IPS-15b (cell line): ENCODE measurements around the gene KCNIP4.

Experiments
- H3K27me3 ChIP-seq: one replicate; pipeline ENCODE4 v1.6.1; 2013; ENCODE audit warnings: low read length; ENCODE audit not compliant: control insufficient read depth, insufficient read depth
- H3K36me3 ChIP-seq: one replicate; pipeline ENCODE4 v1.6.1; 2013; ENCODE audit warnings: low read length; ENCODE audit not compliant: control insufficient read depth, insufficient read depth
- H3K4me1 ChIP-seq: one replicate; pipeline ENCODE4 v1.6.1; 2013; ENCODE audit warnings: mild to moderate bottlenecking, low read length; ENCODE audit not compliant: control insufficient read depth, insufficient read depth
- H3K4me3 ChIP-seq: one replicate; pipeline ENCODE4 v1.5.1; 2013; ENCODE audit warnings: low read depth, low read length
- H3K9ac ChIP-seq: one replicate; pipeline ENCODE4 v1.6.1; 2013; ENCODE audit warnings: low read depth, mild to moderate bottlenecking, low read length
- H3K9me3 ChIP-seq: one replicate; pipeline ENCODE4 v1.6.1; 2013; ENCODE audit warnings: mild to moderate bottlenecking, low read length; ENCODE audit not compliant: control insufficient read depth, insufficient read depth

The KCNIP4 gene

DNA sequence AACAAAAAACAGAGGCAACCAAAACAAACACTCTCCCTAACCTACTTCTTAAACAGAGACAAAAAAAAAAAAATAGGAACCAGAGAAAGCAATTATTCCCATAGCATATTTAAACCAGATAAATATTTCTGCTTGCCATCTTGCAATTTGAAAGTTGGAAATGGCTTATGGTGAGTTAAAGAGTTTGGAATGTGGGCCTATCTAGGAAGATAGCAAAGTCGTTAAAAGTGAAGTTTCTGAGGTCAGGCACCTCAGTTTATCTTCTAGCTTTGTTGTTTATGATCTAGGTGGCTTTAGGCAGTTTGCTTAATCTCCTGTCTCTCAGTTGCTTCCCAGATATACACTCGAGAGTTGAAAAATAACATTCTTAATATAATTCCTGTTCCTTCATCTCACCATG, 284.2 kb downstream of the KCNIP4 start:
- Histone ChIP-seq H3K9me3 (no peaks in the 10 kb centered on the region), H3K36me3 (no peaks in the 10 kb centered on the region), H3K4me3 (no peak overlapping the region), H3K9ac (no peak overlapping the region), H3K4me1 (no peaks in the 10 kb centered on the region), H3K27me3 (no peaks in the 10 kb centered on the region)

DNA sequence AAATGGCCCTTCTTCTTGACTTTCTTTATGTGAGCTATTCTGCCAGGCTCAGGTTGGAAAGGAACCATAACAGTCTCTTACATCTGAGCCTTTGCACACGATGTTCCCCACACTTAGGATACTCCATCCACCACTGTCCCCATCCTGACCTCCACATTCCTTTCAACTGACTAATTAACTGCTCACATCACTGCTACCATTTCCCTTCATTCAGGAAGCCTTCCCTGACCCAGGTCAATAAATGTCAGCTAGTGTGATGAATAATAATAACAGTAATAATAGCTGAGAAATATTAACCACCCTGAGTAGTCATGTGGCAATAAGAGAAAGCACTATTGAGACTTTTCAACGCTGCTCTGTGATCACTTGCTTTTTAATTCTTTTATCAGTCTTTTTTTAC, 291.7 kb downstream of the KCNIP4 start:
- Histone ChIP-seq H3K9me3 (no peaks in the 10 kb centered on the region), H3K9ac (no peak overlapping the region), H3K4me3 (no peak overlapping the region), H3K4me1 (no peaks in the 10 kb centered on the region), H3K27me3 (no peaks in the 10 kb centered on the region), H3K36me3 (no peaks in the 10 kb centered on the region)

DNA sequence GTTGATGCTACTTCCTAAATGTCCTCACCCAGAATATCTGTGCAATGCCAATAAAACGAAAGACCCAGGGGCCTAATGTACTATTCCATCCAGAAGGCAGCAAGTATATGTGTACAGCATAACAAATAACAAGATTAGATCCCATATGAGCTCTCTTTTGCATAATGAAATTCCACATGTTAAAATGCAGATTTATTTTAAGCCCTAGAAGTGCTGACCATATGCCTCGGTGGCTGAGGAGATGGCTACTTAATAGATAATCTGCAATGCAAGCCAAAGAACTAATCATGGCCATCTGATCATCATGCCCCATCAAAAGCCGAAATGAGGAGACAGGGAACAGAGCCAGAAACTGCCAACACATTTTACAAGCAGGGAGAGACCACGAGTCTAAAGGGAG, 293.5 kb downstream of the KCNIP4 start:
- Histone ChIP-seq H3K36me3 (no peaks in the 10 kb centered on the region), H3K27me3 (no peaks in the 10 kb centered on the region), H3K4me1 (no peaks in the 10 kb centered on the region), H3K9me3 (no peaks in the 10 kb centered on the region), H3K4me3 (no peak overlapping the region), H3K9ac (no peak overlapping the region)

DNA sequence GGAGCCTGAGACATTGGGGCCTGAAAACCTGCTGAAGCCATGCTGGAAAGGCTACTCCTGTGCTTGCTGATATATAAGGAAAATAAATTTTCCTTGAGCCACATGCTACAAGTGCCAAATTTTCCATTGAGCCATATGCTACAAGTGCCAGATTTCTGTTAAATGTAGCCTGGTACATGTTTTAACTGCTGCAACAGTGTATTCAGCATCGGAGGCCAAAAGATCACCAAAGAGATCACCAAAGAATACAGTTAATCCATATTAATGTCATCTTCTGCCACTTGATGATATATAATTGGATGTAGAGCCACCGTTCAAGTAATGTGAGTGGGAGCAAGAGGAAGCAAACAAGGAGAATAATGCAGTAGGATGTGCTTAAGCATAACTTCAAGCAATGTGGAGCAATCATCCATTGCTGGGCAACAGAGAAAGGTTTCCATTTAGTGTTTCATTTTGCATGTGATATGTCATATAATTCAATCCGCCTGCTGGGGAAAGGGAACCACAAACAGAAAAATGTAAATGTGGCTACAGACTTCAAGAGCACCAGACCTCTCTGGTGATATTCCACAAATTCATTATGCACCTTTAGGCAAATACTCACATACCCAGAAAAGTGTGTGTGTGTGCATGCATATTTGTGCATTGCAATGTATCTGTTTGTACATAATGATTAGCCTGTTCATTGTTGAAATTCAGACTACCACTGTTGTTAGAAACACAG, 295.9 kb downstream of the KCNIP4 start:
- H3K9me3 ChIP-seq, result no peaks in the 10 kb centered on the region
- H3K4me3 ChIP-seq, result no peak overlapping the region
- H3K27me3 ChIP-seq, result no peaks in the 10 kb centered on the region
- H3K9ac ChIP-seq, result no peak overlapping the region
- no peaks in the 10 kb centered on the region for H3K4me1 ChIP-seq
- H3K36me3 ChIP-seq, result no peaks in the 10 kb centered on the region

DNA sequence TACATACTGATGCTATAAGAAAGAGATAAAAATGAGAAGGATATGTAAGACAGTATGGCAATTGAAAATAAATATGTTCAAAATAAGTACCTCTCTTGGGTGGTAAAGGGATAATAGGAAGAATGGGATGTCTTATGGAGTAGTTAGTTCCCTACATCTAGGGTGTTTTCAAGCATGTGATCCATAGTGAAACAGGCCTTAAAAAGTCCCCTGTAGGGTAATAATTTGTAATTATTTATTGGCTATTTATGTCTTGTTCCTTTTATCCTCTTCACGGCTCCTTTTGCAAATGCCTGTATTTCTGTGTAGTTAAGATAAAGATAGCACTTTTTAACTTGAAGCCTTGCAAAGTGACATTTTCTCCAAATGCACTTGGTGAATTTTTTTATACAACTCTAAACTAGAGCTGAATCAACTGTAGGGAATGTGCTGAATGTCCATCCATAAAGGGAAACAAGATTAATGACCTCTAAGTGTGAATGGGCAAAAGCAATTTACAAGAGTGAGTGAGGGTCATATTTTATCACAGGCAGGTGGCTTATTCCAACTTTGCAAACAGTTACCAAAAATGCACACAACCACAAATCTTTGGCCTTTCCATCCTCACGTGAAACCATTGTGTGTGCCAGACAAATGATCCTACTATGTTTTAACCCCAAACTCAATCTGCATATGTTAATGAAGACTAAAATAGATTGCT, 299.0 kb downstream of the KCNIP4 start:
- Histone ChIP-seq H3K9ac (no peak overlapping the region), H3K9me3 (no peaks in the 10 kb centered on the region), H3K36me3 (no peaks in the 10 kb centered on the region), H3K4me1 (no peaks in the 10 kb centered on the region), H3K4me3 (no peak overlapping the region), H3K27me3 (no peaks in the 10 kb centered on the region)

DNA sequence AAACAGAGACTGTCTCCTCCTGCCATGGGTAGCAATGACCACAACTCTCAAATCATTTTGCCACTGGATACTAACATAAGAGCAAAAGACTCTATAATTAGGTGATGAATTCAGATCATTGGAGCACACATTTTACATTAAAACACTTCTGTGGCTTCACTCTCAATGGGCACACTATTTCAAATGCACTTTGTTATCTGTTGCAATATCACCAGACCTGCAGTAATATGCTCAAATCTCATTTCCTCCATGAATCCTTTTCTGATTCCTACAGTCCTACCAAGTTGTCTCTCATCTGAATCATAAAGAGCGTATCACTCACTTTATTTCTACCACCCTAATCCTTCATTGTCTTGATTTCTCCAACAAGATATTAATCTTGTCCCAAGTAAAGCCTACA, 302.8 kb downstream of the KCNIP4 start:
- no peaks in the 10 kb centered on the region for H3K36me3 ChIP-seq
- no peaks in the 10 kb centered on the region for H3K4me1 ChIP-seq
- H3K4me3 ChIP-seq, result no peak overlapping the region
- no peak overlapping the region for H3K9ac ChIP-seq
- no peaks in the 10 kb centered on the region for H3K27me3 ChIP-seq
- H3K9me3 ChIP-seq, result no peaks in the 10 kb centered on the region

DNA sequence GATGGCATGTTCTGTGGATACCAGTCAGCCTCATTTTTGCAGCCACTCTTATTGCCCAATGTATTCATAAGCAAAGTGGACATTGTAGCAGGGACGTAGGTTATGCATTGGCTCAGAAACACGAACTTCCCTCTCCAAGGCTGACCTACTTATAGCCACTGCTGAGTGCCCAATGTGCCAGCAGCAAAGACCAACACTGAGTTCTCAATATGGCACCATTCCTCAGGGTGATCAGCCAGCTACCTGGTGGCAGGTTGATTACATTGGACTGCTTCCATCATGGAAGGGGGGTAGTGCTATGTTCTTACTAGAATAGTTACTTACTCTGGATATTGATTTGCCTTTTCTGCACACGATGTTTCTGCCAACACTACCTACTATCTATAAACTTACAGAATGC, 306.9 kb downstream of the KCNIP4 start:
- Histone ChIP-seq H3K36me3 (no peaks in the 10 kb centered on the region), H3K4me3 (no peak overlapping the region), H3K27me3 (no peaks in the 10 kb centered on the region), H3K9me3 (no peaks in the 10 kb centered on the region), H3K9ac (no peak overlapping the region), H3K4me1 (no peaks in the 10 kb centered on the region)

DNA sequence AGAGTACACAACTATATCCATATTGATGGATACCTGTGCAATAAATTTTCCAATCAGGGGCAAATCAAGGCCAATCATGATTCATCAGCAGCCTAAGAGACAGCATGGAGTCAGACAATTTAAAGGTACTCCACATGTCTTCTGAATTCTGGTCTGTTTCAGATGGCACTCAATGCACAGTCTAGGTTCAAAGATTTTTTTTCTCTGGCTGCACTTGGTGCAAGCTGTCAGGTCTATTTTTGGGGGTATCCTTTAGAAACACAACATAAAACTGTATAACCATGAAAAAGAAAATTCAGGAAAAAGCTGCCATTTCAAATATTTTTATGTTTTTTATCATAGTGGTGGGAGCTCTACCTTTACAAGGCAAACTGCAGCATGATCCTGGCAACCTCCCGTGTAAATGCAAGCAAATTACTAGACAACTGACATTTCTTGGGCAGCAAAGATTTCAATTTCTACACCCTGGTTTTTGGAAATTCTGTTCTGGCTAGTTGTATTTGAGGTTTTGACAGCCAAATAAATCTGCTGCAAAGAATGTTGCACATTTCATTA, 310.3 kb downstream of the KCNIP4 start:
- Histone ChIP-seq H3K27me3 (no peaks in the 10 kb centered on the region), H3K9me3 (no peaks in the 10 kb centered on the region), H3K4me1 (no peaks in the 10 kb centered on the region), H3K4me3 (no peak overlapping the region), H3K36me3 (no peaks in the 10 kb centered on the region), H3K9ac (no peak overlapping the region)

DNA sequence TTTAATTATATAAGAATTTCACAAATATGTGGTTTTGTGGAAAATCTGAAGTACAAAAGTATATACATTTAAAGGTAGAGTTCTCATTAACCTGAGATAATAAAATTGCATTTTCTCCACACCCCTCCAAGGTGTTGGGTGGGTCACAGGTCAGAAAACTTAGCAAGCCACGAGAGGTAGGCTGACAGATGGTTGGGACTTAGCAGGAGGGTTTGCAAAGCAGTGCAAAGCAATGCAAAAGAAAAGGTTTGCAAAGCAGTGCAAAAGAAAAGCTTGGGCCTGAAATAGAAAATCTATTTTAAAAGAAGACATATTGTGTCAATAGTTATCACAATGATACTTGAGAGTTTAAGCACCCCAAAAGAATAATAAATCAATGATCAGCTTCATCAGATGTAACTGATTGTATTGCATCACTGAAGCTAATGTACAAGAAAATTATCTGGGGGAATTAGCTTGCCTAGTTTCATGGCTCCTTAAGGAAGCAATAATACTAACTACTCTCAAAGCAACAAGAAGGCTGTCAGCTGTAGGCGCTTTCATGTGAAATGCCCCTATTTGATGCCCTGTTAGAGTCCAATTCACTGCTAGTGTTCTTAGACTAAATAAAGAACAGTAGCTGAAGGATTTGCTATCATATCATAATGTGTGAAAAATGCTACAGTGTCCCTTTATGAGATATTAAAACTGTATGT, 319.5 kb downstream of the KCNIP4 start:
- Histone ChIP-seq H3K9ac (no peak overlapping the region), H3K4me1 (peaks cover 3% of the 10 kb centered on the region), H3K4me3 (no peak overlapping the region), H3K9me3 (no peaks in the 10 kb centered on the region), H3K27me3 (no peaks in the 10 kb centered on the region), H3K36me3 (no peaks in the 10 kb centered on the region)

DNA sequence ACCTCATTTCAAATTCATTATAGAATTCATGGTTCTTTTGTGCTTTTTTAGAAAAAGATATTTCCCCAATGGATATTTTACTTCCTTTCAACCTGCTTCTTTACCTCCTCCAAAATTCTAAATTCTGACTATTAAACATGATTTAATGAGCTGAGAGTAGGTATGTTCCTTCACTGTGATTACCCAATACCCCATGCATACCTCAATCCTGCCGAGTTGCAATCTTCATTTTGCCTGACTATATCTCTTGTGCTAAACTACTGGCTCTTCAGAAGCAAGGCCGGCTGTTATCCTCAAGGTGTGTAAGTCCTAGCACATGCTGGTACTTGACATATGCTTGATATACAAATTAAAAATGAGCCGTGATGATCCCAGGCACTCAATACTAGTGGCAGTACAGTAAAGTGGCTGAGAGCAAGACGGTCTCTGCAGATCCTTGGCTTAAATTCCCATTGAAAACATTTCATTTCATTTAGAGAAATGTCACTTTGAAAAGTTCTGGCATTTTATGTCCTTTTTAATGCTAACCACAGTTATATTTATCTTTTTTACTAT, 320.4 kb downstream of the KCNIP4 start:
- Histone ChIP-seq H3K4me3 (no peak overlapping the region), H3K4me1 (peaks cover 3% of the 10 kb centered on the region), H3K9me3 (no peaks in the 10 kb centered on the region), H3K27me3 (no peaks in the 10 kb centered on the region), H3K9ac (no peak overlapping the region), H3K36me3 (no peaks in the 10 kb centered on the region)

DNA sequence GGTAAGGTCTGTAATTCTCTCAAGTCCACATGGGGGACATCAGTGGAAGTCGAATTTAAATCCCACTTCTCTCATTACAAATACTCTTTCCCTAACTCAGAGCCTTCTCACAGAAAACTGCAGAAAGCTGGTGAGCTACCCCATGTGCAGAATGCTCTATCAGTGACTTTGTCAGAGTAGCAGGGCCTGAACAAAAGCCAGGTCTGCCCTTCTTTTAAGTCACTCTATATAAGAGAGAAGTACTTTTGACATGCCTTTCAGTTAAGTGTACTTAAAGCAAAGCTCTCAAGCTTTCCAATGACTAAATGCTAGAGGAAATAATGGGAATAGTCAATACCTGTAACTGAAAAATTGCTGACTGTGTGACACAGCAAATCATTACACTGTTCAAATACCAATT, 323.1 kb downstream of the KCNIP4 start:
- H3K36me3 ChIP-seq, result no peaks in the 10 kb centered on the region
- peaks cover 3% of the 10 kb centered on the region for H3K4me1 ChIP-seq
- H3K9ac ChIP-seq, result no peak overlapping the region
- H3K4me3 ChIP-seq, result no peak overlapping the region
- H3K9me3 ChIP-seq, result no peaks in the 10 kb centered on the region
- no peaks in the 10 kb centered on the region for H3K27me3 ChIP-seq
